Activated CD8-positive, alpha-beta T cell treated with anti-CD3 and anti-CD28 coated beads for 36 hours (primary cell): Measurements from ENCODE around the gene NINL. TPM values are rescaled to one million over a fixed set of nuclear protein-coding genes. Genes with fewer than 3 reads are reported as not detected.

Experiments
- ATAC-seq: fragments of 200-7000 bp; cut with Tn5 transposase; one replicate; pipeline ENCODE4 v1.10.0; 2021; ENCODE audit warnings: mild to moderate bottlenecking, moderate library complexity
- CTCF ChIA-PET: fragments of 350-600 bp; sonication (Branson Sonifier 250); formaldehyde crosslinking; loops from one replicate; lab custom pipeline; 2021; ENCODE audit warnings: antibody characterized with exemption; lab: Charles Lee
- POLR2A ChIA-PET: fragments of 350-600 bp; sonication (Branson Sonifier 250); formaldehyde crosslinking; loops from one replicate; lab custom pipeline; 2021; ENCODE audit warnings: antibody characterized with exemption; lab: Charles Lee
- DNase-seq: peaks from one replicate; pipeline ENCODE4 v3.0.0-alpha.2; 2020
- H3K27ac Mint-ChIP-seq: one replicate; pipeline ENCODE4 v1.8.0; 2021; ENCODE audit warnings: mild to moderate bottlenecking, mixed read lengths
- H3K27me3 Mint-ChIP-seq: one replicate; pipeline ENCODE4 v1.8.0; 2021; ENCODE audit warnings: mixed read lengths
- H3K36me3 Mint-ChIP-seq: one replicate; pipeline ENCODE4 v1.8.0; 2021; ENCODE audit warnings: low read depth, mixed read lengths
- H3K4me1 Mint-ChIP-seq: one replicate; pipeline ENCODE4 v1.8.0; 2021; ENCODE audit warnings: low read depth, mixed read lengths
- H3K4me3 Mint-ChIP-seq: one replicate; pipeline ENCODE4 v1.8.0; 2021; ENCODE audit warnings: mild to moderate bottlenecking, moderate library complexity, mixed read lengths
- H3K9me3 Mint-ChIP-seq: one replicate; pipeline ENCODE4 v1.8.0; 2021; ENCODE audit warnings: mixed read lengths
- intact Hi-C: fragments of 100-400 bp; cut with micrococcal nuclease; formaldehyde crosslinking; loops from one replicate; pipeline ENCODE4 v1.10.0; 2022
- total RNA-seq, 2 experiments: library from RNA; stranded (reverse); gene quantifications; one replicate each; pipeline ENCODE4 v1.2.3, GENCODE V29; 2021
- TF ChIP-seq, protein P1 (sequence below): fragments of 200-600 bp; IDR thresholded peaks from one replicate; pipeline ENCODE4 v1.8.0; 2022; ENCODE audit warnings: antibody characterized with exemption, mild to moderate bottlenecking

NINL gene
- total RNA-seq, 2 experiments from 2014 or later: 2.3 to 4.1 TPM

DNA sequence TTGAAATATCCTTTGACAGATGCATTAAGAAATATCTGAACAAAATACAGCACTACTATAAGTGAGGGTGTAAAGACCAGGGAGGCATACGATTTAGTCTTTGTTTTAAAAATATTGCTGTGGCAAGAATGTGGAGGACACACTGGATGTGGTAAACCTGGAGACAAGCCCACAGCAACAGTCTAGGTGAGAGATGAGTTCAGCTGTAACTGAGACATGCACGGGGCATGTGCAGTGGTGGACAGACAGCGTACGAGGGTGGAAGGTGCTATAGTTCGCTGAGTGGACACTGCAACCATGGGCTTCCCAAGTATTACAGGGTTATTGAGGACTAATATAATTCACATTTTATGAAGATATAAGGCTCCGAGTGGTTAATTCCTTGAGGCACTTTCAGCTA is 36.7 kb upstream of the NINL start:
- Mint-ChIP-seq H3K4me1 (peaks cover 16% of the 10 kb centered on the region), H3K27ac (no peak overlapping the region), H3K36me3 (peaks cover 25% of the 10 kb centered on the region), H3K27me3 (no peaks in the 10 kb centered on the region), H3K4me3 (peak overlapping the region; percentile 84), H3K9me3 (no peaks in the 10 kb centered on the region)
- DNase-seq: no peak
- CTCF ChIA-PET: interaction anchor here (1.4 kb wide), 1 partner anchor 151 kb away, joined by 6 read pairs; no protein-coding TSS in a partner anchor
- no peak for ATAC-seq
- intact Hi-C loops: loop anchor here (5.0 kb wide), 2 partner anchors 35 to 75 kb away; partner anchors contain the start of genes NINL and ZNF337
- POLR2A ChIA-PET: interaction anchor here (0.9 to 1.2 kb wide), 3 partner anchors 12 to 215 kb away, joined by 3 to 4 read pairs (median 3); partner anchors contain the start of gene GINS1
- TF ChIP-seq, protein P1, sequence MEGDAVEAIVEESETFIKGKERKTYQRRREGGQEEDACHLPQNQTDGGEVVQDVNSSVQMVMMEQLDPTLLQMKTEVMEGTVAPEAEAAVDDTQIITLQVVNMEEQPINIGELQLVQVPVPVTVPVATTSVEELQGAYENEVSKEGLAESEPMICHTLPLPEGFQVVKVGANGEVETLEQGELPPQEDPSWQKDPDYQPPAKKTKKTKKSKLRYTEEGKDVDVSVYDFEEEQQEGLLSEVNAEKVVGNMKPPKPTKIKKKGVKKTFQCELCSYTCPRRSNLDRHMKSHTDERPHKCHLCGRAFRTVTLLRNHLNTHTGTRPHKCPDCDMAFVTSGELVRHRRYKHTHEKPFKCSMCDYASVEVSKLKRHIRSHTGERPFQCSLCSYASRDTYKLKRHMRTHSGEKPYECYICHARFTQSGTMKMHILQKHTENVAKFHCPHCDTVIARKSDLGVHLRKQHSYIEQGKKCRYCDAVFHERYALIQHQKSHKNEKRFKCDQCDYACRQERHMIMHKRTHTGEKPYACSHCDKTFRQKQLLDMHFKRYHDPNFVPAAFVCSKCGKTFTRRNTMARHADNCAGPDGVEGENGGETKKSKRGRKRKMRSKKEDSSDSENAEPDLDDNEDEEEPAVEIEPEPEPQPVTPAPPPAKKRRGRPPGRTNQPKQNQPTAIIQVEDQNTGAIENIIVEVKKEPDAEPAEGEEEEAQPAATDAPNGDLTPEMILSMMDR: no peak

DNA sequence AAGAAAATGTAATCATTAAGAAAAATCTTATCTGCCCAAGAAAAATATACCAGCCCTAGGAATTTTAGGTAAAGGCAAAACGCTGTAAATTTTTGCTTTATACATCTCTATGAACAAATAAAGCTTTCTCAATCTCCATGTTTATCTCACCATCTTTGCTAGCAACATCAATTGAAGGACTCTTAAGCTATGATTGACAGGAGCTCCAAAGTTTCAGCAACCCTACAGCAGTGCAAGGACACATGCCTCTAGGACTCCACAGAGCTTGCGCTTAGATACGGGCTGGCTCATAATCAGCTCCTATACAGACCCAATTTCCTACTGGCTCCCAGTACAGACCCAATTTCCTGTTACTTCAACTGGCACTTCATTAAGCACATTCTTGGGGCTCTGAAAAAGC is 34.2 kb upstream of the NINL start:
- no peak for ATAC-seq
- CTCF ChIA-PET: no interaction called here
- DNase-seq: no peak
- intact Hi-C loops: no loop called here
- Mint-ChIP-seq H3K9me3 (no peaks in the 10 kb centered on the region), H3K27ac (no peak overlapping the region), H3K27me3 (no peaks in the 10 kb centered on the region), H3K4me1 (peaks cover 15% of the 10 kb centered on the region), H3K4me3 (no peak overlapping the region), H3K36me3 (peaks cover 24% of the 10 kb centered on the region)
- TF ChIP-seq, protein P1: no peak
- POLR2A ChIA-PET: interaction anchor here (0.7 kb wide), 1 partner anchor 338 kb away, joined by 3 read pairs; no protein-coding TSS in a partner anchor

DNA sequence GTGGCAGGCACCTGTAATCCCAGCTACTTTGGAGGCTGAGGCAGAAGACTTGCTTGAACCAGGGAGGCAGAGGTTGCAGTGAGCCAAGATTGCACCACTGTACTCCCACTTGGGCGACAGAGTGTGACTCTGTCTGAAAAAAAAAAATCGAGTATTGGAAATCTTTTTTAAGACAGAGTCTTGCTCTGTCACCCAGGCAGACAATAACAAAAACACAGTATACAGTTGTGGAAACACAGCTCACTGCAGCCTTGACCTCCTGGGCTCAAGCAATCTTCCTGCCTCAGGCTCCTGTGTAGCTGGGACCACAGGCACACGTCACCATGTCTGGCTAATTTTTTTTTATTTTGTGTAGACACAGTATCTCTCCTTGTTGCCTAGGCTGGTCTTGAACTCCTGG is 23.4 kb upstream of the NINL start:
- CTCF ChIA-PET: no interaction called here
- POLR2A ChIA-PET: interaction anchor here (0.6 kb wide), 1 partner anchor 13 kb away, joined by 3 read pairs; no protein-coding TSS in a partner anchor
- H3K4me1 Mint-ChIP-seq: peaks cover 2% of the 10 kb centered on the region
- TF ChIP-seq, protein P1: no peak
- H3K27ac Mint-ChIP-seq: no peak overlapping the region
- H3K9me3 Mint-ChIP-seq: no peaks in the 10 kb centered on the region
- H3K4me3 Mint-ChIP-seq: no peak overlapping the region
- DNase-seq (no peak), ATAC-seq (no peak)
- intact Hi-C loops: no loop called here
- H3K27me3 Mint-ChIP-seq: no peaks in the 10 kb centered on the region
- peaks cover 2% of the 10 kb centered on the region for H3K36me3 Mint-ChIP-seq

DNA sequence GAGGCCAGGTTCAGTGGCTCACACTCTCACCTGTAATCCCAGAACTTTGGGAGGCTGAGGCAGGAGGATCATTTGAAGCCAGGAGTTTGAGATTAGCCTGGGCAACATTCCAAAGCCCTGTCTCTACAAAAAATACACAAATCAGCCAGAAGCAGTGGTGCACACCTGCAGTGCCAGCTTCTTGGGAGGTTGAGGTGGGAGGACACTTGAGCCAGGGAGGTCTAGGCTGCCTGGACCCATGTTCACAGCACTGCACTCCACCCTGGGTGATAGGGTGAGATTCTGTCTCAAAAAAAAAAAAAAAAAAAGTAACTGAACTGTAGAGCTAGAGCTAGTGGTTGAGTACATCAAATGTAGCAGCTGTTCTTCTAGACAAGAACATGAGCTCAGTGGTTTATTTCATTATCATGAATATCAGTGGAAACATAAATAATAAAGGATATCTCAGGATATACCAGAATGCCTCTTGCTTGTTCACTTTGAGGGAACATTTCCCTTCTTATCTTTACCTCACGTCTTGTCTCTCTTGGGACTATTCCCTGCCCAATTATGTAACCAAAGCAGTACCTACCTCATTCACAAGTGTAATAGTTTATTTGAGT is 20.9 kb upstream of the NINL start:
- TF ChIP-seq, protein P1: no peak
- Mint-ChIP-seq H3K9me3 (no peaks in the 10 kb centered on the region), H3K27me3 (no peaks in the 10 kb centered on the region), H3K4me3 (no peak overlapping the region), H3K4me1 (peaks cover 12% of the 10 kb centered on the region), H3K36me3 (peaks cover 1% of the 10 kb centered on the region), H3K27ac (no peak overlapping the region)
- no peak for ATAC-seq
- ChIA-PET POLR2A (no interaction called here), CTCF (no interaction called here)
- no peak for DNase-seq
- intact Hi-C loops: no loop called here

DNA sequence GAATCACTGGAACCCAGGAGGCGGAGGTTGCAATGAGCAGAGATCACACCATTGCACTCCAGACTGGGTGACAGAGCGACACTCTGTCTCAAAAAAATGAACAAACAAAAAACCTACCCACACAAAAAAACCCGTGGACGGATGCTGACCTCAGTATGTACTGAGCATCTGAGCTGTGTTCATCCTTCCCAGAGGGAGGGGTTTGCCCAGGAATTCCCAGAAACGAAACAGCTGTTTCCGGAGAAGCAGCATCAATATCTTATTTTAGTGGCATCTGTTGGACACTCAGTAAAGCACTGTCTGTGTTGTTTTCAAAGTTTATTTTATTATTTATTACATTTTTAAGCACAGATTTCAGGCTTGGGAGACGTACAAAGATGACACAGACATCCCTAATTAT is 19.8 kb upstream of the NINL start:
- Mint-ChIP-seq H3K4me3 (no peak overlapping the region), H3K4me1 (peaks cover 12% of the 10 kb centered on the region), H3K9me3 (no peaks in the 10 kb centered on the region), H3K27ac (no peak overlapping the region), H3K36me3 (no peaks in the 10 kb centered on the region), H3K27me3 (no peaks in the 10 kb centered on the region)
- intact Hi-C loops: no loop called here
- no peak for ATAC-seq
- ChIA-PET CTCF (no interaction called here), POLR2A (no interaction called here)
- TF ChIP-seq, protein P1: no peak
- no peak for DNase-seq
